AG10803 (cell line): ENCODE results near the gene RGP1.

Source experiments
- DNase-seq: peaks from one replicate; pipeline ENCODE4 v3.0.0; 2010; ENCODE audit warnings: low read depth
- H3K4me3 ChIP-seq: 2 replicates; pipeline ENCODE4 v1.5.1; 2011; ENCODE audit warnings: mild to moderate bottlenecking, low read length, control low read depth
- CTCF ChIP-seq: conservative IDR thresholded peaks from 2 replicates; pipeline ENCODE4 v1.5.1; 2011; ENCODE audit warnings: mild to moderate bottlenecking, low read length, control low read depth, inconsistent platforms

RGP1 gene

GRCh38 chr9:35729101-35729500 lies 20.0 kb upstream of the RGP1 start:
- peak overlapping the region; percentile 97 for H3K4me3 ChIP-seq
- DNase-seq, result no peak
- no peak for TF ChIP-seq CTCF

GRCh38 chr9:35729700-35730485 lies 19.2 kb upstream of the RGP1 start:
- DNase-seq, result peak; percentile 91
- TF ChIP-seq CTCF, result peak; percentile 71
- H3K4me3 ChIP-seq, result peak overlapping the region; percentile 97

GRCh38 chr9:35730486-35730854 lies 18.6 kb upstream of the RGP1 start:
- DNase-seq, result no peak
- TF ChIP-seq CTCF, result no peak
- H3K4me3 ChIP-seq, result peak overlapping the region; percentile 97

- no peak for TF ChIP-seq CTCF
- peak overlapping the region; percentile 97 for H3K4me3 ChIP-seq
Measured at GRCh38 chr9:35731415-35732184, 17.5 kb upstream of the RGP1 start.

GRCh38 chr9:35732185-35732799 lies 16.8 kb upstream of the RGP1 start, which contains the start of the genes CREB3 and TLN1:
CREB3 (plus strand) TSS chr9:35732666; CDS start chr9:35732773, 107 bp downstream.
TLN1 (minus strand) TSS chr9:35732195; CDS start chr9:35725694, 6,501 bp downstream.
- peak within 1 kb of the TSS; percentile 97 for H3K4me3 ChIP-seq
- TF ChIP-seq CTCF, result no peak
- DNase-seq, result peak; percentile 99

More at GRCh38 chr9:35731415-35732184, 17.5 kb upstream of the RGP1 start:
- DNase-seq, result no peak

GRCh38 chr9:35732800-35733541 lies 16.1 kb upstream of the RGP1 start:
- H3K4me3 ChIP-seq, result peak overlapping the region; percentile 97
- no peak for TF ChIP-seq CTCF
- DNase-seq, result peak; percentile 58
